PC-9 (cell line): ENCODE results near the gene UPF2. TPM values are rescaled to one million over a fixed set of nuclear protein-coding genes. Genes with fewer than 3 reads are reported as not detected.
"Not testable (repeated sequence)": the region's sequence is repeated elsewhere in the genome, so short reads cannot be mapped to it uniquely, and the experiment has no call there.

Source experiments
- BruUV-seq: library from RNA; stranded (reverse); fragments of 400-500 nt; replicated peaks from 2 replicates; lab custom pipeline; 2021; lab: Mats Ljungman, UMichigan
- CTCF ChIA-PET: fragments of 300-600 bp; sonication (Branson Sonifier 250); formaldehyde crosslinking; loops from one replicate; lab custom pipeline; 2022; ENCODE audit warnings: antibody characterized with exemption; lab: Charles Lee
- POLR2A ChIA-PET: fragments of 300-600 bp; sonication (Branson Sonifier 250); formaldehyde crosslinking; loops from one replicate; lab custom pipeline; 2022; ENCODE audit warnings: antibody characterized with exemption; ENCODE audit not compliant: unreplicated experiment; lab: Charles Lee
- DNase-seq, 2 experiments: peaks; one replicate each; pipeline versions ENCODE4 v3.0.0 to v3.0.0-alpha.2; 2015 to 2022; ENCODE audit warnings: mixed read lengths in 1 of 2
- H2AFZ ChIP-seq: fragments of 200-600 bp; sonication (generic); 2 replicates; pipeline ENCODE4 v1.8.1; 2017; ENCODE audit warnings: antibody characterized with exemption
- H3F3A ChIP-seq: fragments of 200-600 bp; sonication (generic); 2 replicates; pipeline ENCODE4 v1.8.1; 2017; ENCODE audit warnings: antibody characterized with exemption, mild to moderate bottlenecking, low read depth; ENCODE audit not compliant: insufficient read depth
- H3K27ac ChIP-seq: fragments of 200-600 bp; sonication (generic); 2 replicates; pipeline ENCODE4 v1.6.1; 2016; ENCODE audit warnings: mixed run types
- H3K27me3 ChIP-seq: fragments of 200-600 bp; sonication (generic); 2 replicates; pipeline ENCODE4 v1.6.1; 2016; ENCODE audit warnings: low read depth, mixed run types; ENCODE audit not compliant: insufficient read depth
- H3K36me3 ChIP-seq: fragments of 200-600 bp; sonication (generic); 2 replicates; pipeline ENCODE4 v1.6.1; 2016; ENCODE audit warnings: low read depth, mixed run types
- H3K4me1 ChIP-seq: fragments of 200-600 bp; sonication (generic); replicated peaks from 2 replicates; pipeline ENCODE4 v1.6.1; 2016; ENCODE audit warnings: mixed run types; ENCODE audit not compliant: insufficient read depth
- H3K4me2 ChIP-seq: fragments of 200-600 bp; sonication (generic); 2 replicates; pipeline ENCODE4 v1.6.1; 2017; ENCODE audit warnings: mixed run types
- H3K4me3 ChIP-seq: fragments of 200-600 bp; sonication (generic); 2 replicates; pipeline ENCODE4 v1.6.1; 2016; ENCODE audit warnings: mixed run types
- H3K79me2 ChIP-seq: fragments of 200-600 bp; sonication (generic); 2 replicates; pipeline ENCODE4 v1.6.1; 2017; ENCODE audit warnings: low read depth, mixed run types
- H3K9me2 ChIP-seq: fragments of 200-600 bp; sonication (generic); 2 replicates; pipeline ENCODE4 v1.8.1; 2017; ENCODE audit warnings: mild to moderate bottlenecking; ENCODE audit not compliant: insufficient read depth
- H3K9me3 ChIP-seq: fragments of 200-600 bp; sonication (generic); 2 replicates; pipeline ENCODE4 v1.8.1; 2016; ENCODE audit warnings: low read depth; ENCODE audit not compliant: insufficient read depth
- H4K20me1 ChIP-seq: fragments of 200-600 bp; sonication (generic); 2 replicates; pipeline ENCODE4 v1.8.1; 2017; ENCODE audit not compliant: insufficient read depth
- EZH2 ChIP-seq: fragments of 200-600 bp; sonication (generic); IDR thresholded peaks from 2 replicates; pipeline ENCODE4 v1.8.0; 2017; ENCODE audit warnings: antibody characterized with exemption, low read depth
- intact Hi-C: fragments of 100-400 bp; cut with micrococcal nuclease; formaldehyde crosslinking; loops from one replicate; pipeline ENCODE4 v1.10.0; 2022; ENCODE audit not compliant: unreplicated experiment
- total RNA-seq: library from RNA; stranded (reverse); gene quantifications from 2 replicates; pipeline ENCODE4 v1.2.3, GENCODE V29; 2021
- TF ChIP-seq, protein P1 (sequence below): fragments of 200-600 bp; sonication (generic); conservative IDR thresholded peaks from 2 replicates; pipeline ENCODE4 v1.6.1; 2017; ENCODE audit warnings: mixed run types, antibody characterized with exemption, mild to moderate bottlenecking, moderate library complexity

The UPF2 gene
- total RNA-seq, 1 experiment from 2014 or later: 25.9 TPM

DNA sequence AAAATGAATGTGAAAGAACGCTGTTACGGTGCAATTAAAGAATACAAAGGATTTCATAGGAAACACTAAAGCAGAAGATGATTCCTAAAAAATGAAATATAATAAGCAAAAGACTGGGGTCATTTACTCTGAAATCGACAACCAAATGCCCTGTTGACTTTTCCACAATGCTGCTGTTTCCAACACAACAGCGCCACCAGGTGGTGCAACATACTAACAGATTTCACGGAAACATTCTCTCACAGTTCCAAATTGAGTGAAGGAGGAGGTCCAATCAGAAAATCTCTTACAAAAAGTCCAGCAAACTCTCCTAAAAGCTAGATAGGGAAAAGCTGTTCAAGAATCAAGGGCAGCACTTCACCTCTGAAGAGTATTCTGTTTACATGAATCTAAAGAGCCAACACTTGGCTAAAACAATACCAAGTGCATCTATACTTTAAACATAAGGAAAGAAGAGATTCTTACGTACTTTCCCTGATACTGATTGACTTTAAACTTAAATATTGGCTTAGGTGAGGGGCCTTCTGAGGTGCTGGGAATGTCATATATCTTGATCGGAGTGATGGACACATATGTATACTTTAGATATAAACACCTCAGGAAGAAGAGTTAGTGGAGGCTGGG lies 55.9 kb downstream of the UPF2 start:
- peak overlapping the region; percentile 4; the same call in 1 of the 2 replicates for H3K4me2 ChIP-seq

DNA sequence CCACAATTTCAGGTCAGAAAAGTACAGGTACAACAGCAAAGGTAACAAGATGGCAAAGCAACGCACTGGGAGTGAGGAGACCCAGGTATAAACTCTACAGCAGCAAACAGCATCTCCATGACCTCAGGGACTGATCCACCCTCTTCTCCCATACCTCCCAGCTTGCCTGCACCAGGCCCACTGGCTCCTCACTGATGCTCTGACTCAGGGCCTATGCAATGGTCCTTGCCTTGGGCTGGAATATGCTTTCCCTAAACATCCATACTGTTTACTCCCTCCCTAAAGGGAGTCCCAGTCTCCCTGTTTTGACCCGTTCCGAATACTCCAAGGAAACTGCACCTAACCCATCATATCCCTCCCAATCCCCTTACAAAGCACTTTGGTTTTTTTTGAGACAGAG lies 60.4 kb downstream of the UPF2 start:
- no peaks in the 10 kb centered on the region for H3K27me3 ChIP-seq
- POLR2A ChIA-PET: no interaction called here
- H2AFZ ChIP-seq: no peak overlapping the region
- no peaks in the 10 kb centered on the region for H3K9me2 ChIP-seq
- no peaks in the 10 kb centered on the region for H3K9me3 ChIP-seq
- H3K27ac ChIP-seq: no peak overlapping the region
- H3F3A ChIP-seq: no peaks in the 10 kb centered on the region
- BruUV-seq: no TSS peak
- CTCF ChIA-PET: no interaction called here
- no peak for DNase-seq
- no peaks in the 10 kb centered on the region for H4K20me1 ChIP-seq
- no peak overlapping the region for H3K4me2 ChIP-seq
- peaks cover 6% of the 10 kb centered on the region; the same call in 1 of the 2 replicates for H3K4me1 ChIP-seq
- no peaks in the 10 kb centered on the region for H3K36me3 ChIP-seq
- H3K79me2 ChIP-seq: no peaks in the 10 kb centered on the region
- TF ChIP-seq, protein P1, sequence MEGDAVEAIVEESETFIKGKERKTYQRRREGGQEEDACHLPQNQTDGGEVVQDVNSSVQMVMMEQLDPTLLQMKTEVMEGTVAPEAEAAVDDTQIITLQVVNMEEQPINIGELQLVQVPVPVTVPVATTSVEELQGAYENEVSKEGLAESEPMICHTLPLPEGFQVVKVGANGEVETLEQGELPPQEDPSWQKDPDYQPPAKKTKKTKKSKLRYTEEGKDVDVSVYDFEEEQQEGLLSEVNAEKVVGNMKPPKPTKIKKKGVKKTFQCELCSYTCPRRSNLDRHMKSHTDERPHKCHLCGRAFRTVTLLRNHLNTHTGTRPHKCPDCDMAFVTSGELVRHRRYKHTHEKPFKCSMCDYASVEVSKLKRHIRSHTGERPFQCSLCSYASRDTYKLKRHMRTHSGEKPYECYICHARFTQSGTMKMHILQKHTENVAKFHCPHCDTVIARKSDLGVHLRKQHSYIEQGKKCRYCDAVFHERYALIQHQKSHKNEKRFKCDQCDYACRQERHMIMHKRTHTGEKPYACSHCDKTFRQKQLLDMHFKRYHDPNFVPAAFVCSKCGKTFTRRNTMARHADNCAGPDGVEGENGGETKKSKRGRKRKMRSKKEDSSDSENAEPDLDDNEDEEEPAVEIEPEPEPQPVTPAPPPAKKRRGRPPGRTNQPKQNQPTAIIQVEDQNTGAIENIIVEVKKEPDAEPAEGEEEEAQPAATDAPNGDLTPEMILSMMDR: no peak
- TF ChIP-seq EZH2: no peak
- intact Hi-C loops: no loop called here
- no peak overlapping the region for H3K4me3 ChIP-seq

More for the DNA sequence above, 55.9 kb downstream of the UPF2 start:
- TF ChIP-seq, protein P1: peak; percentile 88
- no peak for TF ChIP-seq EZH2
- no peaks in the 10 kb centered on the region for H3K9me2 ChIP-seq
- H3K27ac ChIP-seq: peak overlapping the region; percentile 51
- H2AFZ ChIP-seq: no peak overlapping the region
- H3K9me3 ChIP-seq: no peaks in the 10 kb centered on the region
- no peaks in the 10 kb centered on the region for H3K79me2 ChIP-seq
- ChIA-PET CTCF (interaction anchor here (0.6 to 1.0 kb wide), 5 partner anchors 25 to 204 kb away, joined by 3 to 6 read pairs (median 3); partner anchors contain the start of gene PROSER2), POLR2A (interaction anchor here (0.6 kb wide), 1 partner anchor 142 kb away, joined by 4 read pairs; no protein-coding TSS in a partner anchor)
- no peaks in the 10 kb centered on the region for H3K27me3 ChIP-seq
- H3K4me3 ChIP-seq: no peak overlapping the region
- no peaks in the 10 kb centered on the region for H3F3A ChIP-seq
- peak; percentile 37 to 73 for DNase-seq
- no TSS peak for BruUV-seq
- no peaks in the 10 kb centered on the region for H3K36me3 ChIP-seq
- H4K20me1 ChIP-seq: no peaks in the 10 kb centered on the region
- intact Hi-C loops: loop anchor here (1.0 kb wide), 3 partner anchors 105 to 203 kb away; no protein-coding TSS in a partner anchor
- peaks cover 6% of the 10 kb centered on the region; the same call in 1 of the 2 replicates for H3K4me1 ChIP-seq

- no peaks in the 10 kb centered on the region for H3F3A ChIP-seq
- ChIA-PET POLR2A (no interaction called here), CTCF (no interaction called here)
- intact Hi-C loops: no loop called here
- H3K4me2 ChIP-seq: no peak overlapping the region
- no peaks in the 10 kb centered on the region for H4K20me1 ChIP-seq
- TF ChIP-seq, protein P1: no peak
- TF ChIP-seq EZH2: no peak
- H3K36me3 ChIP-seq: 0 out of 2 replicates have a peak, but pooled peaks cover 4% of the 10 kb centered on the region
- peak overlapping the region; percentile 55 for H3K27ac ChIP-seq
- no peak overlapping the region for H3K4me3 ChIP-seq
- no peaks in the 10 kb centered on the region for H3K27me3 ChIP-seq
- H3K79me2 ChIP-seq: no peaks in the 10 kb centered on the region
- peak in 1 of 2 experiments; percentile 52 for DNase-seq
- no TSS peak for BruUV-seq
- H3K9me3 ChIP-seq: no peaks in the 10 kb centered on the region
- H2AFZ ChIP-seq: no peak overlapping the region
- no peaks in the 10 kb centered on the region for H3K4me1 ChIP-seq
- H3K9me2 ChIP-seq: no peaks in the 10 kb centered on the region
Measured at GRCh38 chr10:11975795-11976194, 66.8 kb downstream of the UPF2 start.

DNA sequence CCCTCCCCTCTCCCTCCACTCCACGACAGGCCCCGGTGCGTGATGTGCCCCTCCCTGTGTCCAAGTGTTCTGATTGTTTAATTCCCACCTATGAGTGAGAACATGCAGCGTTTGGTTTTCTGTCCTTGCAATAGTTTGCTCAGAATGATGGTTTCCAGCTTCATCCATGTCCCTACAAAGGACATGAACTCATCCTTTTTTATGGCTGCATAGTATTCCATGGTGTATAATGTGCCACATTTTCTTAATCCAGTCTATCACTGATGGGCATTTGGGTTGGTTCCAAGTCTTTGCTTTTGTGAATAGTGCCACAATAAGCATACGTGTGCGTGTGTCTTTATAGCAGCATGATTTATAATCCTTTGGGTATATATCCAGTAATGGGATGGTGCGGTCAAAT lies 70.1 kb downstream of the UPF2 start:
- H3K27ac ChIP-seq, DNase-seq, H3F3A ChIP-seq, H3K9me2 ChIP-seq, BruUV-seq, H3K36me3 ChIP-seq, H3K4me1 ChIP-seq, H4K20me1 ChIP-seq, H2AFZ ChIP-seq, H3K9me3 ChIP-seq, intact Hi-C loops, CTCF ChIA-PET, H3K79me2 ChIP-seq, POLR2A ChIA-PET, H3K27me3 ChIP-seq, H3K4me2 ChIP-seq, H3K4me3 ChIP-seq: not testable (repeated sequence)
